Measurements from ENCODE around the gene OPRD1. TPM values are rescaled to one million over a fixed set of nuclear protein-coding genes. Genes with fewer than 3 reads are reported as not detected.

The OPRD1 gene
- total and polyA plus RNA-seq, 2 donors (not counting 1 experiment from before 2014, with no cell fraction given), result not detected

DNA sequence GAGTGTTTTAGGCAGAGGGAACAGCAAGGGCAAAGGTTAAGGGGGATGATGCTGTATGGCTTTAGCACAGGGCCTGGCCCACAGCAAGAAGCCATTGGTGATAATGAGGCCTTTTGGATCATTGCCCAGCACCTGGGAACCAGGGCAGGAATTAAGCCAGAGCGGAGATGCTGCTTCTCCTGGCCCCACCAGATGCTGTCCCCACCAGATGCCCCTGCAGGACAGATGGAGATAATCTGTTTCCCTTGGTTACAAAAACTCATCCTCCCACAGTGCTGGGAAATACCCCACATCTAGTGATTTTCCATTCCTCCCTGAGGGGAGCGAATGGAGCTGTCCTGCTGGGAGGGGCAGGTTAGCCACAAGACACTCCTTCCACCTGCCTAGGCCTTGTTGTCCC lies 18.8 kb downstream of the OPRD1 start:
- Histone ChIP-seq H4K20me1 (ENCODE audit: control insufficient read depth, insufficient read depth, low read length, poor library complexity, severe bottlenecking) (no peaks in the 10 kb centered on the region), H3K4me3 (ENCODE audit: control extremely low read depth in 1 of 5, extremely low read depth in 1 of 5, insufficient read depth in 1 of 5, low read depth in 2 of 5, low read length in 4 of 5) (no peak overlapping the region), H3K4me2 (replicated peaks; ENCODE audit: low read depth, low read length, poor library complexity, severe bottlenecking) (no peak overlapping the region), H3K79me2 (ENCODE audit: control insufficient read depth, insufficient read depth, low read length) (no peaks in the 10 kb centered on the region), H3K9me3 (ENCODE audit: control extremely low read depth in 1 of 3, control insufficient read depth in 2 of 3, insufficient read depth in 1 of 3, low read length in 2 of 3) (no peaks in the 10 kb centered on the region), H3K27me3 (replicated peaks in 1 of 4; ENCODE audit: control extremely low read depth in 1 of 4, control insufficient read depth in 3 of 4, insufficient read depth in 4 of 4, low read length in 3 of 4) (peaks cover 0 to 3% (median 2%) of the 10 kb centered on the region in 4 experiments), H2AFZ (ENCODE audit: insufficient read depth, low read depth, low read length, poor library complexity, severe bottlenecking) (no peak overlapping the region), H3K9ac (ENCODE audit: low read length) (no peak overlapping the region), H3K36me3 (replicated peaks in 1 of 2; ENCODE audit: control extremely low read depth in 1 of 2, control insufficient read depth in 1 of 2, extremely low read depth in 1 of 2, insufficient read depth in 2 of 2, low read length in 1 of 2) (no peaks in the 10 kb centered on the region), H3K4me1 (ENCODE audit: control insufficient read depth in 2 of 2, insufficient read depth in 2 of 2, low read length in 2 of 2) (no peaks in the 10 kb centered on the region), H3K27ac (ENCODE audit: low read length in 2 of 2) (no peak overlapping the region)
- DNase-seq (no peak), ATAC-seq (ENCODE audit: low read depth) (no peak)
- intact Hi-C loops (cut with micrococcal nuclease), result no loop called here
- Mint-ChIP-seq H3K27me3 (peaks cover 14% of the 10 kb centered on the region), H3K27ac (no peak overlapping the region), H3K4me3 (no peak overlapping the region), H3K4me1 (no peaks in the 10 kb centered on the region), H3K9me3 (ENCODE audit: insufficient read depth) (peaks cover under 1% of the 10 kb centered on the region)
- TF ChIP-seq, protein P1, sequence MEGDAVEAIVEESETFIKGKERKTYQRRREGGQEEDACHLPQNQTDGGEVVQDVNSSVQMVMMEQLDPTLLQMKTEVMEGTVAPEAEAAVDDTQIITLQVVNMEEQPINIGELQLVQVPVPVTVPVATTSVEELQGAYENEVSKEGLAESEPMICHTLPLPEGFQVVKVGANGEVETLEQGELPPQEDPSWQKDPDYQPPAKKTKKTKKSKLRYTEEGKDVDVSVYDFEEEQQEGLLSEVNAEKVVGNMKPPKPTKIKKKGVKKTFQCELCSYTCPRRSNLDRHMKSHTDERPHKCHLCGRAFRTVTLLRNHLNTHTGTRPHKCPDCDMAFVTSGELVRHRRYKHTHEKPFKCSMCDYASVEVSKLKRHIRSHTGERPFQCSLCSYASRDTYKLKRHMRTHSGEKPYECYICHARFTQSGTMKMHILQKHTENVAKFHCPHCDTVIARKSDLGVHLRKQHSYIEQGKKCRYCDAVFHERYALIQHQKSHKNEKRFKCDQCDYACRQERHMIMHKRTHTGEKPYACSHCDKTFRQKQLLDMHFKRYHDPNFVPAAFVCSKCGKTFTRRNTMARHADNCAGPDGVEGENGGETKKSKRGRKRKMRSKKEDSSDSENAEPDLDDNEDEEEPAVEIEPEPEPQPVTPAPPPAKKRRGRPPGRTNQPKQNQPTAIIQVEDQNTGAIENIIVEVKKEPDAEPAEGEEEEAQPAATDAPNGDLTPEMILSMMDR (IDR thresholded peaks at IDR 0.05), result no peak
- no peak for TF ChIP-seq EZH2 (IDR thresholded peaks at IDR 0.05; ENCODE audit: borderline replicate concordance, insufficient read depth, low read depth, low read length, poor library complexity, severe bottlenecking)
- ChIA-PET CTCF (no interaction called here), POLR2A (no interaction called here)
- WGBS (ENCODE audit: insufficient coverage), result 100% methylated on average over 1 of the region's 2 CpGs

DNA sequence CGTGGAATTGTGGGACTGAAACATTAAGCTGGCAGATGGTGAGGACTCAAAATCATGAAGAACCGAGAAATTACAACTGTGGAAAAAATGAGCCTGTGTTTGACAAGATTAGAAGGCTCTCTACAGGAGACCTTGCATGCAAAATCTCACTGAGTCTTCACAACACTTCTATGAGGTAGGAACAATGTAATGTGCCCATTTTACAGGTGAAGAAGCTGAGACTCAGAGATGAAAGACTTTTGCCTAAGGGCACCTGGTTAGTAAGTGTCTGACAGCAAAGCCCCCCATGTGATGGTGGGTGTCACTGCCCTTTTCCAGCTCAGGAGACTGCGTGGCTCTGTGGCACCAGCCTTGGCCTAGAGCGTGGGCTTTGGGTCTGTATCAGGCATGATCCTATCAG lies 21.0 kb downstream of the OPRD1 start:
- WGBS (ENCODE audit: insufficient coverage), result 97% methylated on average over 3 of the region's 4 CpGs
- H3K27ac ChIP-seq (ENCODE audit: low read length in 2 of 2), result no peak overlapping the region
- peaks cover 13% of the 10 kb centered on the region for H3K27me3 Mint-ChIP-seq
- no peak overlapping the region for H2AFZ ChIP-seq (ENCODE audit: insufficient read depth, low read depth, low read length, poor library complexity, severe bottlenecking)
- ATAC-seq (ENCODE audit: low read depth), result no peak
- POLR2A ChIA-PET, result no interaction called here
- H3K9me3 Mint-ChIP-seq (ENCODE audit: insufficient read depth), result no peaks in the 10 kb centered on the region
- no peaks in the 10 kb centered on the region for H3K9me3 ChIP-seq (ENCODE audit: control extremely low read depth in 1 of 3, control insufficient read depth in 2 of 3, insufficient read depth in 1 of 3, low read length in 2 of 3)
- H3K4me3 ChIP-seq (ENCODE audit: control extremely low read depth in 1 of 5, extremely low read depth in 1 of 5, insufficient read depth in 1 of 5, low read depth in 2 of 5, low read length in 4 of 5), result no peak overlapping the region
- CTCF ChIA-PET, result interaction anchor here (1.2 kb wide), 1 partner anchor 370 kb away, joined by 3 read pairs; no protein-coding TSS in a partner anchor
- no peaks in the 10 kb centered on the region for H3K4me1 ChIP-seq (ENCODE audit: control insufficient read depth in 2 of 2, insufficient read depth in 2 of 2, low read length in 2 of 2)
- TF ChIP-seq, protein P1 (IDR thresholded peaks at IDR 0.05), result no peak
- no peak for TF ChIP-seq EZH2 (IDR thresholded peaks at IDR 0.05; ENCODE audit: borderline replicate concordance, insufficient read depth, low read depth, low read length, poor library complexity, severe bottlenecking)
- DNase-seq, result no peak
- H3K9ac ChIP-seq (ENCODE audit: low read length), result no peak overlapping the region
- no peaks in the 10 kb centered on the region for H3K4me1 Mint-ChIP-seq
- intact Hi-C loops (cut with micrococcal nuclease), result no loop called here
- H3K27me3 ChIP-seq (replicated peaks in 1 of 4; ENCODE audit: control extremely low read depth in 1 of 4, control insufficient read depth in 3 of 4, insufficient read depth in 4 of 4, low read length in 3 of 4), result peaks cover 0 to 3% (median 0%) of the 10 kb centered on the region in 4 experiments
- no peak overlapping the region for H3K27ac Mint-ChIP-seq
- H3K36me3 ChIP-seq (replicated peaks in 1 of 2; ENCODE audit: control extremely low read depth in 1 of 2, control insufficient read depth in 1 of 2, extremely low read depth in 1 of 2, insufficient read depth in 2 of 2, low read length in 1 of 2), result no peaks in the 10 kb centered on the region
- no peak overlapping the region for H3K4me2 ChIP-seq (replicated peaks; ENCODE audit: low read depth, low read length, poor library complexity, severe bottlenecking)
- no peaks in the 10 kb centered on the region for H3K79me2 ChIP-seq (ENCODE audit: control insufficient read depth, insufficient read depth, low read length)
- H4K20me1 ChIP-seq (ENCODE audit: control insufficient read depth, insufficient read depth, low read length, poor library complexity, severe bottlenecking), result no peaks in the 10 kb centered on the region
- no peak overlapping the region for H3K4me3 Mint-ChIP-seq

Measured in B cell (primary cell).